Measurements from ENCODE around the gene AUTS2.

Gene AUTS2

DNA sequence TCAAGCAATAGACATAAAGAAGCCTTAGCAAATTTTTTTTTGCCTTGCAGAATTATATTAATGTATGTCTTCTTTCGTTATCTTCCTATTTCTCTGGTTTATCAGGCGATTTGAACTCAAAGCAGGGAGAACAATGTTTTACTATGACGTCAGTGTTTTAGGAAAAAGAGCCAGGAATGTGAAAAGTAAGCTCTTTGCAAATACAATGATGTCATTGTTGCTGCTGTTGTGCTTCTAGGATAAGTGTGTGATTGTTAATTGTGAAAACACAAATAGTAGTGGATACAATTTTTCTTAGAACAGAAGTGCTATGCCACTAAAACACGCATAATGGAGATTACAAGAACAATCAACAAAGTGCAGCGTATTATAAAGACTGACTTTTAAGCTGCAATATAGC is 9.5 kb upstream of the AUTS2 start:
- Histone ChIP-seq H3K36me3 (ENCODE audit: control insufficient read depth, insufficient read depth, low read length) (no peaks in the 10 kb centered on the region), H3K4me1 (ENCODE audit: control insufficient read depth, insufficient read depth, low read length) (no peaks in the 10 kb centered on the region), H3K27me3 (ENCODE audit: control insufficient read depth, insufficient read depth, low read length) (peaks cover 11% of the 10 kb centered on the region)

GRCh38 chr7:69591805-69592204 is 6.5 kb upstream of the AUTS2 start:
- H3K9ac ChIP-seq (ENCODE audit: low read length), result no peak overlapping the region
- no peak overlapping the region for H3K4me3 ChIP-seq (ENCODE audit: low read depth, low read length)
- peaks cover 38% of the 10 kb centered on the region for H3K27me3 ChIP-seq (ENCODE audit: control insufficient read depth, insufficient read depth, low read length)
- no peaks in the 10 kb centered on the region for H3K9me3 ChIP-seq (ENCODE audit: control insufficient read depth, insufficient read depth, low read depth, low read length)
- H3K27ac ChIP-seq (ENCODE audit: low read depth, low read length), result no peak overlapping the region
- H3K36me3 ChIP-seq (ENCODE audit: control insufficient read depth, insufficient read depth, low read length), result no peaks in the 10 kb centered on the region
- 0 out of 2 replicates have a peak, but pooled peaks cover 2% of the 10 kb centered on the region for H3K4me1 ChIP-seq (ENCODE audit: control insufficient read depth, insufficient read depth, low read length)

More for the DNA sequence above, 9.5 kb upstream of the AUTS2 start:
- no peak overlapping the region for H3K27ac ChIP-seq (ENCODE audit: low read depth, low read length)
- no peak overlapping the region for H3K4me3 ChIP-seq (ENCODE audit: low read depth, low read length)
- no peaks in the 10 kb centered on the region for H3K9me3 ChIP-seq (ENCODE audit: control insufficient read depth, insufficient read depth, low read depth, low read length)
- H3K9ac ChIP-seq (ENCODE audit: low read length), result no peak overlapping the region

DNA sequence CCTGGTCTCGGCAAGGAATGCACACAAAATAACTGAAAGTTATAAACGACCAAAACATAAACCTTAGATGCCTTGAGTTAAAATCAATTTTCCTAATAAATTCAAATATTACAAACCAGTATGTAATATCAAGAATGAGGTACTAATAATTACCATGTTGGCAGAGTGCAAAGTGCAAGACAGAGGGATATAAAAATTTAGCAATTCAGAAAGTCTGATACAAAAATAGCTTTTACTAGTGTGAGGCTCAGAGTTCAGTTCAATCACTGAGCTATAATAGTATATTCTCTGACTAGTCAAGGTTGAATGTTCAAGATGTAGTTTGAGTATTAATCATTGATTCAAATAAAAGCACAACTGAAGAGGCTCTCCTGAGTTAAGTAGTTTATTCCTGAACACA is 4.8 kb upstream of the AUTS2 start:
- H3K36me3 ChIP-seq (ENCODE audit: control insufficient read depth, insufficient read depth, low read length), result no peaks in the 10 kb centered on the region
- H3K9ac ChIP-seq (ENCODE audit: low read length), result no peak overlapping the region
- H3K27me3 ChIP-seq (ENCODE audit: control insufficient read depth, insufficient read depth, low read length), result peaks cover 48% of the 10 kb centered on the region

DNA sequence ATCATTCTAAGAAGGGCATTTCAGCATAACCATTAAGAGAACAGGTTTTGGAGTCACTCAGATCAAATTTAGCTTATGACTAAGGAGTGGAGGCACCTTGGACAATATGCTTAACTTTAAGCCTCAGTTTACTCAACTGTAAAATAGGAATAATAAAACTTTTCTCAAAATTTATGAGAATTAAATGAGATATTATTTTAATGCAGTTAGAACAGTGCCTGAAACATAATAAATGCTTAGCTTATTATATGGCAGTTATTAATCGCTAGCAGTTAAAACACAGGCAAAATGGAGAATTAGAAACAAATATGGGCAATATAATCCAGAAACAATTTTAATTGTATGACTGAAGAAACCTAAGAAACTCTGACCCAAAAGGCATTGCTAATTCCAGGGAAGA is 2.9 kb upstream of the AUTS2 start:
- H3K4me1 ChIP-seq (ENCODE audit: control insufficient read depth, insufficient read depth, low read length), result 0 out of 2 replicates have a peak, but pooled peaks cover 3% of the 10 kb centered on the region
- peaks cover 56% of the 10 kb centered on the region for H3K27me3 ChIP-seq (ENCODE audit: control insufficient read depth, insufficient read depth, low read length)

More for the DNA sequence above, 4.8 kb upstream of the AUTS2 start:
- Histone ChIP-seq H3K4me3 (ENCODE audit: low read depth, low read length) (no peak overlapping the region), H3K9me3 (ENCODE audit: control insufficient read depth, insufficient read depth, low read depth, low read length) (no peaks in the 10 kb centered on the region), H3K4me1 (ENCODE audit: control insufficient read depth, insufficient read depth, low read length) (0 out of 2 replicates have a peak, but pooled peaks cover 3% of the 10 kb centered on the region), H3K27ac (ENCODE audit: low read depth, low read length) (no peak overlapping the region)

DNA sequence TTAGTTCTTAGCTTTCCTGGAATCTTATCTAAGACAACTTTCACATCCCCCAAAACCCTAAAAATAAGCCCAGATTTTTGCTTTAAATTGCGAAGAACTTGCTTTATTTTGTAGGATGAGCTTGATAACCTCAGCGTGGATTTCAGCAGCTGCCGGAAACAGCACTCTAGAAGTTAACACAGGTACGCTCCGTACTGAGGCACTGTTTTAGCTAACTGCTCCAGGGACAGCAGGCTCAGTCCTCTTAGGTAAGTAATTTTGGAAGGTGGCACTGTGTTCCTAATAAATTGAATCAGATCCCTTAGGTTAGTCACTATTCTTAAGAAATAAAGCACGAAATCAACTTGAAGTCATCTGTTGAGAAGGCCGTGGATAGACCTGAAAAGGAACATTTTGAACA is 2.2 kb upstream of the AUTS2 start:
- H3K9me3 ChIP-seq (ENCODE audit: control insufficient read depth, insufficient read depth, low read depth, low read length), result no peaks in the 10 kb centered on the region
- H3K27me3 ChIP-seq (ENCODE audit: control insufficient read depth, insufficient read depth, low read length), result peaks cover 63% of the 10 kb centered on the region
- H3K4me3 ChIP-seq (ENCODE audit: low read depth, low read length), result no peak overlapping the region
- H3K4me1 ChIP-seq (ENCODE audit: control insufficient read depth, insufficient read depth, low read length), result peaks cover 5% of the 10 kb centered on the region
- no peak overlapping the region for H3K27ac ChIP-seq (ENCODE audit: low read depth, low read length)
- H3K9ac ChIP-seq (ENCODE audit: low read length), result no peak overlapping the region
- H3K36me3 ChIP-seq (ENCODE audit: control insufficient read depth, insufficient read depth, low read length), result no peaks in the 10 kb centered on the region

More for the DNA sequence above, 2.9 kb upstream of the AUTS2 start:
- Histone ChIP-seq H3K9ac (ENCODE audit: low read length) (no peak overlapping the region), H3K36me3 (ENCODE audit: control insufficient read depth, insufficient read depth, low read length) (no peaks in the 10 kb centered on the region), H3K4me3 (ENCODE audit: low read depth, low read length) (no peak overlapping the region), H3K9me3 (ENCODE audit: control insufficient read depth, insufficient read depth, low read depth, low read length) (no peaks in the 10 kb centered on the region), H3K27ac (ENCODE audit: low read depth, low read length) (no peak overlapping the region)

DNA sequence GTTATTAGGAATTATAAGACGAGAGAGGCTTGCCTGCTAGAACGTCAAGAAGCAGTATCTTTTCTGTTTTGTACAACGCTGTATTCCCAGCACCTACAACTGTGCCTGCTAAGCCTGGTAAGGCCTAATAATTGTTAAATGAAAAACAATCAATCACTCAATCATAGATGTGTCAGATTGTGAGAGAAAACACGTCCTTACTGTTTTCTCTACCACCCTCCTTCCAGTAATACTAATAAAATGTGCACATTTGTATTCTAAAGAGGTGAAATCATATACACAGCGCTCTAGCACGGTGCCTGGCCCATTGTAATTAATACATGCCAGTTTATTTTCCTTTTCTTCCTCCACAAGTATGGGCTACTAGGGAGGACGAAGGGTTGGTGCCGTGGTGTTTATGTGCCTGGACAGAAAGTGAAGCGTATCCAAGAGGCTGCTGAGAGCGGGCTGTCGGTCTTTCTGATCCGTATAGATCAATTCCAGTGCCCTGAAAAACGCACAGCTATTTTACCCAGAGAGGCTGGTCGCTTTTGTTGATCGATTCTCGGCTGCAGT is 1.5 kb upstream of the AUTS2 start:
- Histone ChIP-seq H3K27ac (ENCODE audit: low read depth, low read length) (no peak overlapping the region), H3K4me3 (ENCODE audit: low read depth, low read length) (peak overlapping the region; percentile 80), H3K9ac (ENCODE audit: low read length) (no peak overlapping the region), H3K36me3 (ENCODE audit: control insufficient read depth, insufficient read depth, low read length) (no peaks in the 10 kb centered on the region), H3K9me3 (ENCODE audit: control insufficient read depth, insufficient read depth, low read depth, low read length) (no peaks in the 10 kb centered on the region), H3K27me3 (ENCODE audit: control insufficient read depth, insufficient read depth, low read length) (peaks cover 70% of the 10 kb centered on the region), H3K4me1 (ENCODE audit: control insufficient read depth, insufficient read depth, low read length) (peaks cover 11% of the 10 kb centered on the region)

GRCh38 chr7:69597278-69598076 is 798 bp upstream of the AUTS2 start:
- peak overlapping the region; percentile 80 for H3K4me3 ChIP-seq (ENCODE audit: low read depth, low read length)
- no peaks in the 10 kb centered on the region for H3K9me3 ChIP-seq (ENCODE audit: control insufficient read depth, insufficient read depth, low read depth, low read length)
- peaks cover 77% of the 10 kb centered on the region for H3K27me3 ChIP-seq (ENCODE audit: control insufficient read depth, insufficient read depth, low read length)
- no peaks in the 10 kb centered on the region for H3K36me3 ChIP-seq (ENCODE audit: control insufficient read depth, insufficient read depth, low read length)
- H3K9ac ChIP-seq (ENCODE audit: low read length), result peak overlapping the region; percentile 60
- H3K27ac ChIP-seq (ENCODE audit: low read depth, low read length), result no peak overlapping the region
- H3K4me1 ChIP-seq (ENCODE audit: control insufficient read depth, insufficient read depth, low read length), result peaks cover 11% of the 10 kb centered on the region

DNA sequence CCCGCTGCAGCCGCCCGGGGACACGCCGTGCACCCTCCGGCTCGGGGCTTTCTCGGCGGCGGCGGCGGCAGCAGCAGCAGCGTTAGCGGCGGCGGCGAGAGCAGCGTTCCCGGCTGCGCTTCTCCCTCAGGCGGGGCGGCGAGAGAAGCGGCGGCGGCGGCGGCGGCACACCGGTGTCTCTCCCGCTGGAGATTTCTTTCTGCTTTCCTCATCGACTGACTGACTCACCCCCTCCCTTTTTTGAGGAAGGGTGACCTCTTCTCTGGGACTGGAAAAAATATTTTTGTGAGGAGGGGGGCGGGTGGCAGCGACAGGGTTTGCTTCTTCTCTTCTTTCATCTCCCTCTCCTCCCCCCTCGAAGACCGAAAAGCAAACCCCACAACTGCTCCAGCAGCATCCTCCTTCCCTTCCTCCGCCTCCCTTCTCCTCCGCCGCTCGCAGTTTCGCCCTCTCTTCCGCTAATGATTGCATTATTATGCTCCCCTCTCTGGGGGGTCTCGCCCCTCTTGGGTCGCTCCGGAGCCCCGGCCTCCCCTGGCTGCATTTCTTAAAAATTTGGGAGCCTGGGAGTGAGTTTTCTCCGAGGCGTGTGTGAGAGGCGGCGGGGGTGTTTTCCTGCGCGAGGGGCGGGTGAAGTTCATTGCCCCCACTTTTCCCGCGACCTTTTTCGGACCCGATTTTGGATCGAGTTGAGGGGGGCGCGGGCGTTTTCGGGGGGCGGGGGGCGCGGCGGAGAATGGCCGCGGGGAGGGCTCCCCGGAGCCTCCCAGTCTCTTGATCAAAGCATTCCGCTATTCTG is 411 bp downstream of the AUTS2 start:
- H3K27me3 ChIP-seq (ENCODE audit: control insufficient read depth, insufficient read depth, low read length), result peaks cover 79% of the 10 kb centered on the region
- no peak overlapping the region; the same call in 1 of the 2 replicates for H3K27ac ChIP-seq (ENCODE audit: low read depth, low read length)
- H3K36me3 ChIP-seq (ENCODE audit: control insufficient read depth, insufficient read depth, low read length), result no peaks in the 10 kb centered on the region
- peak overlapping the region; percentile 96 for H3K4me3 ChIP-seq (ENCODE audit: low read depth, low read length)
- H3K9me3 ChIP-seq (ENCODE audit: control insufficient read depth, insufficient read depth, low read depth, low read length), result no peaks in the 10 kb centered on the region
- H3K4me1 ChIP-seq (ENCODE audit: control insufficient read depth, insufficient read depth, low read length), result peaks cover 11% of the 10 kb centered on the region
- H3K9ac ChIP-seq (ENCODE audit: low read length), result peak overlapping the region; percentile 79

GRCh38 chr7:69599286-69599954 is 1.1 kb downstream of the AUTS2 start:
- H3K27ac ChIP-seq (ENCODE audit: low read depth, low read length), result peak overlapping the region; percentile 57; the same call in 1 of the 2 replicates
- H3K4me1 ChIP-seq (ENCODE audit: control insufficient read depth, insufficient read depth, low read length), result peaks cover 11% of the 10 kb centered on the region
- peak overlapping the region; percentile 79 for H3K9ac ChIP-seq (ENCODE audit: low read length)
- no peaks in the 10 kb centered on the region for H3K36me3 ChIP-seq (ENCODE audit: control insufficient read depth, insufficient read depth, low read length)
- peak overlapping the region; percentile 96 for H3K4me3 ChIP-seq (ENCODE audit: low read depth, low read length)
- no peaks in the 10 kb centered on the region for H3K9me3 ChIP-seq (ENCODE audit: control insufficient read depth, insufficient read depth, low read depth, low read length)
- H3K27me3 ChIP-seq (ENCODE audit: control insufficient read depth, insufficient read depth, low read length), result peaks cover 82% of the 10 kb centered on the region

GRCh38 chr7:69599955-69600709 is 1.9 kb downstream of the AUTS2 start:
- H3K9me3 ChIP-seq (ENCODE audit: control insufficient read depth, insufficient read depth, low read depth, low read length), result no peaks in the 10 kb centered on the region
- H3K4me1 ChIP-seq (ENCODE audit: control insufficient read depth, insufficient read depth, low read length), result peaks cover 14% of the 10 kb centered on the region
- no peak overlapping the region for H3K27ac ChIP-seq (ENCODE audit: low read depth, low read length)
- peaks cover 82% of the 10 kb centered on the region for H3K27me3 ChIP-seq (ENCODE audit: control insufficient read depth, insufficient read depth, low read length)
- H3K36me3 ChIP-seq (ENCODE audit: control insufficient read depth, insufficient read depth, low read length), result no peaks in the 10 kb centered on the region
- H3K9ac ChIP-seq (ENCODE audit: low read length), result peak overlapping the region; percentile 79
- H3K4me3 ChIP-seq (ENCODE audit: low read depth, low read length), result peak overlapping the region; percentile 96
